AG04450 (cell line): Measurements from ENCODE around the gene KIAA1328. TPM values are rescaled to one million over a fixed set of nuclear protein-coding genes. Genes with fewer than 3 reads are reported as not detected.

ENCODE experiments used
- CTCF ChIA-PET: fragments of 300-600, 350-600 bp; formaldehyde crosslinking; extraction: SDS; loops from one replicate; lab custom pipeline; 2022; ENCODE audit warnings: antibody characterized with exemption, inconsistent platforms; lab: Charles Lee
- POLR2A ChIA-PET: fragments of 350-600 bp; formaldehyde crosslinking; extraction: SDS; loops from one replicate; lab custom pipeline; 2021; ENCODE audit warnings: antibody characterized with exemption, inconsistent platforms; lab: Yijun Ruan, JAX
- DNase-seq: peaks from one replicate; pipeline ENCODE4 v3.0.0-alpha.2; 2011; ENCODE audit warnings: low read depth, low spot score
- H3K27ac ChIP-seq: one replicate; pipeline ENCODE4 v1.5.1; 2012; ENCODE audit warnings: low read depth, low read length, control low read depth
- H3K27me3 ChIP-seq: one replicate; pipeline ENCODE4 v1.6.0; 2012; ENCODE audit warnings: low read length; ENCODE audit not compliant: control insufficient read depth, insufficient read depth
- H3K4me3 ChIP-seq: 2 replicates; pipeline ENCODE4 v1.5.1; 2011; ENCODE audit warnings: mild to moderate bottlenecking, low read depth, low read length, control low read depth
- H3K9me3 ChIP-seq: 2 replicates; pipeline ENCODE4 v1.5.1; 2012; ENCODE audit warnings: low read length; ENCODE audit not compliant: control insufficient read depth, insufficient read depth
- CTCF ChIP-seq: IDR thresholded peaks from 2 replicates; pipeline ENCODE4 v1.5.1; 2011; ENCODE audit warnings: low read depth, low read length, control low read depth, inconsistent platforms
- polyA plus RNA-seq: library from polyadenylated mRNA; depleted of rRNA; stranded (reverse); fragments of >200 nt; gene quantifications from 2 replicates; pipeline ENCODE4 v1.2.3, GENCODE V29; 2011

The KIAA1328 gene
- polyA plus RNA-seq, 1 experiment = 3.9 TPM

GRCh38 chr18:36934884-36935283 is 106.0 kb downstream of the KIAA1328 start:
- Histone ChIP-seq H3K9me3 (no peaks in the 10 kb centered on the region), H3K4me3 (no peak overlapping the region), H3K27ac (no peak overlapping the region), H3K27me3 (peaks cover 2% of the 10 kb centered on the region)
- POLR2A ChIA-PET = no interaction called here
- CTCF ChIA-PET = interaction anchor here (1.7 kb wide), 1 partner anchor 8 kb away, joined by 6 read pairs; no protein-coding TSS in a partner anchor
- TF ChIP-seq CTCF = no peak
- DNase-seq = peak; percentile 50

- peak; percentile 8 for DNase-seq
- no peak overlapping the region for H3K27ac ChIP-seq
- H3K4me3 ChIP-seq = no peak overlapping the region
- peak; percentile 73 for TF ChIP-seq CTCF
- H3K27me3 ChIP-seq = no peaks in the 10 kb centered on the region
- CTCF ChIA-PET = interaction anchor here (0.7 to 2.1 kb wide), 28 partner anchors 8 to 595 kb away, joined by 3 to 11 read pairs (median 4); no protein-coding TSS in a partner anchor
- POLR2A ChIA-PET = no interaction called here
- no peaks in the 10 kb centered on the region for H3K9me3 ChIP-seq
These were observed 113.3 kb downstream of the KIAA1328 start for GRCh38 chr18:36942264-36942663.

- Histone ChIP-seq H3K27me3 (no peaks in the 10 kb centered on the region), H3K27ac (no peak overlapping the region), H3K9me3 (no peaks in the 10 kb centered on the region), H3K4me3 (no peak overlapping the region)
- TF ChIP-seq CTCF = no peak
- ChIA-PET POLR2A (no interaction called here), CTCF (no interaction called here)
- DNase-seq = no peak
These were observed 119.0 kb downstream of the KIAA1328 start for GRCh38 chr18:36947820-36948348.

- Histone ChIP-seq H3K9me3 (no peaks in the 10 kb centered on the region), H3K4me3 (no peak overlapping the region), H3K27ac (no peak overlapping the region), H3K27me3 (no peaks in the 10 kb centered on the region)
- CTCF ChIA-PET = no interaction called here
- POLR2A ChIA-PET = no interaction called here
- DNase-seq = no peak
- no peak for TF ChIP-seq CTCF
These were observed 121.4 kb downstream of the KIAA1328 start for GRCh38 chr18:36950282-36950681.

- Histone ChIP-seq H3K4me3 (no peak overlapping the region), H3K9me3 (no peaks in the 10 kb centered on the region), H3K27ac (no peak overlapping the region), H3K27me3 (no peaks in the 10 kb centered on the region)
- CTCF ChIA-PET = no interaction called here
- TF ChIP-seq CTCF = no peak
- POLR2A ChIA-PET = no interaction called here
- no peak for DNase-seq
These were observed 122.0 kb downstream of the KIAA1328 start for GRCh38 chr18:36950960-36951359.
